ENCODE measurements around the gene TBL1X. TPM values are rescaled to one million over a fixed set of nuclear protein-coding genes. Genes with fewer than 3 reads are reported as not detected.

Gene TBL1X
- total and polyA plus RNA-seq, 2 donors (not counting 3 experiments of a cell fraction or from before 2014, with no cell fraction given), result 8.7 to 25.3 TPM

GRCh38 chrX:9519546-9520216, 54.8 kb downstream of the TBL1X start:
- Histone ChIP-seq H3K27ac (ENCODE audit: insufficient read depth, low read depth, low read length) (no peak overlapping the region), H3K4me1 (ENCODE audit: control insufficient read depth, extremely low read depth, insufficient read depth, low read length) (no peaks in the 10 kb centered on the region), H4K20me1 (replicated peaks; ENCODE audit: control insufficient read depth, extremely low read depth, insufficient read depth, low read length) (no peaks in the 10 kb centered on the region), H3K4me3 (replicated peaks in 1 of 3; ENCODE audit: insufficient read depth in 1 of 3, low read depth in 1 of 3, low read length in 3 of 3) (no peak overlapping the region), H3K4me2 (ENCODE audit: insufficient read depth, low read length) (no peak overlapping the region), H3K79me2 (ENCODE audit: control insufficient read depth, insufficient read depth, low read length) (peaks cover 2% of the 10 kb centered on the region), H2AFZ (ENCODE audit: low read depth, low read length) (no peak overlapping the region), H3K9me3 (replicated peaks; ENCODE audit: control insufficient read depth, insufficient read depth, low read length) (no peaks in the 10 kb centered on the region), H3K27me3 (ENCODE audit: control insufficient read depth in 2 of 2, insufficient read depth in 2 of 2, low read length in 2 of 2) (no peaks in the 10 kb centered on the region), H3K9ac (replicated peaks; ENCODE audit: extremely low read depth, insufficient read depth, low read length) (no peak overlapping the region), H3K9me1 (replicated peaks; ENCODE audit: control insufficient read depth, extremely low read depth, insufficient read depth, low read length) (no peaks in the 10 kb centered on the region), H3K36me3 (ENCODE audit: control insufficient read depth in 2 of 2, extremely low read depth in 1 of 2, insufficient read depth in 2 of 2, low read length in 2 of 2) (no peaks in the 10 kb centered on the region)
- no peak for FAIRE-seq
- dilution Hi-C loops (cut with MboI; ENCODE audit: extremely low pct_ligation_motif_present, low sequenced_read_pairs), result no loop called here
- POLR2A ChIA-PET, result no interaction called here
- no TSS peak for BruUV-seq (replicated peaks)
- TF ChIP-seq EZH2 (IDR thresholded peaks at IDR 0.05; ENCODE audit: borderline replicate concordance, low read depth, low read length, severe bottlenecking), result no peak
- no peak for DNase-seq (ENCODE audit: low read depth, low spot score)
- CTCF ChIA-PET, result no interaction called here
- intact Hi-C loops (cut with micrococcal nuclease), result no loop called here

- FAIRE-seq (no peak), DNase-seq (ENCODE audit: low read depth, low spot score) (no peak)
- H3K4me1 ChIP-seq (ENCODE audit: control insufficient read depth, extremely low read depth, insufficient read depth, low read length), result no peaks in the 10 kb centered on the region
- H3K4me3 ChIP-seq (replicated peaks in 1 of 3; ENCODE audit: insufficient read depth in 1 of 3, low read depth in 1 of 3, low read length in 3 of 3), result no peak overlapping the region
- no peaks in the 10 kb centered on the region for H3K9me3 ChIP-seq (replicated peaks; ENCODE audit: control insufficient read depth, insufficient read depth, low read length)
- H3K79me2 ChIP-seq (ENCODE audit: control insufficient read depth, insufficient read depth, low read length), result peaks cover 2% of the 10 kb centered on the region
- H2AFZ ChIP-seq (ENCODE audit: low read depth, low read length), result no peak overlapping the region
- no peaks in the 10 kb centered on the region for H3K27me3 ChIP-seq (ENCODE audit: control insufficient read depth in 2 of 2, insufficient read depth in 2 of 2, low read length in 2 of 2)
- TF ChIP-seq GATA2 (IDR thresholded peaks at IDR 0.05; ENCODE audit: insufficient read depth, insufficient read length, low read depth, low read length) (no peak), POLR2AphosphoS5 (IDR thresholded peaks at IDR 0.05; ENCODE audit: insufficient read depth, low read depth, low read length) (no peak), EZH2 (IDR thresholded peaks at IDR 0.05; ENCODE audit: borderline replicate concordance, low read depth, low read length, severe bottlenecking) (no peak), MYC (IDR thresholded peaks at IDR 0.05; ENCODE audit: low read depth, low read length) (no peak), MAX (IDR thresholded peaks at IDR 0.05; ENCODE audit: insufficient read depth, insufficient read length) (no peak)
- no peak overlapping the region for H3K4me2 ChIP-seq (ENCODE audit: insufficient read depth, low read length)
- no TSS peak for BruUV-seq (replicated peaks)
- H4K20me1 ChIP-seq (replicated peaks; ENCODE audit: control insufficient read depth, extremely low read depth, insufficient read depth, low read length), result no peaks in the 10 kb centered on the region
- H3K9me1 ChIP-seq (replicated peaks; ENCODE audit: control insufficient read depth, extremely low read depth, insufficient read depth, low read length), result no peaks in the 10 kb centered on the region
- intact Hi-C loops (cut with micrococcal nuclease), result no loop called here
- ChIA-PET CTCF (no interaction called here), POLR2A (no interaction called here)
- H3K27ac ChIP-seq (ENCODE audit: insufficient read depth, low read depth, low read length), result no peak overlapping the region
- no peak overlapping the region for H3K9ac ChIP-seq (replicated peaks; ENCODE audit: extremely low read depth, insufficient read depth, low read length)
- dilution Hi-C loops (cut with MboI; ENCODE audit: extremely low pct_ligation_motif_present, low sequenced_read_pairs), result no loop called here
- H3K36me3 ChIP-seq (ENCODE audit: control insufficient read depth in 2 of 2, extremely low read depth in 1 of 2, insufficient read depth in 2 of 2, low read length in 2 of 2), result no peaks in the 10 kb centered on the region
Measured at GRCh38 chrX:9520217-9520590, 55.3 kb downstream of the TBL1X start.

All from endothelial cell of umbilical vein (primary cell).